ENCODE data around the gene NOL9. TPM values are rescaled to one million over a fixed set of nuclear protein-coding genes. Genes with fewer than 3 reads are reported as not detected.
A peak's percentile ranks its signal among the peaks of the same experiment; 100 is the strongest.

Gene NOL9
- total and polyA plus RNA-seq, 9 of the 15 experiments (the other 6 are each of a cell fraction or from before 2014, with no cell fraction given) = 5.6 to 76.5 (median 47.3) TPM

GRCh38 chr1:6601049-6601922 is 47.0 kb upstream of the NOL9 start (continued):
- TF ChIP-seq MTA1 (IDR thresholded peaks at IDR 0.05; ENCODE audit: borderline replicate concordance) = peak; percentile 81
- TF ChIP-seq TEAD4 (IDR thresholded peaks at IDR 0.05; ENCODE audit: low read length) = no peak
- TF ChIP-seq TEAD4 (CRISPR knock-in tag; IDR thresholded peaks at IDR 0.05; ENCODE audit: borderline replicate concordance) = no peak
- peak; percentile 93; the same call in 1 of the 2 replicates for TF ChIP-seq LCOR (CRISPR knock-in tag; IDR thresholded peaks at IDR 0.05)
- no peak for TF ChIP-seq MCM5 (IDR thresholded peaks at IDR 0.05; ENCODE audit: low read depth)
- TF ChIP-seq ZNF24 (IDR thresholded peaks at IDR 0.05) = no peak
- no peak for TF ChIP-seq ZNF184 (CRISPR knock-in tag; IDR thresholded peaks at IDR 0.05)
- TF ChIP-seq ADNP (tag; IDR thresholded peaks at IDR 0.05) = no peak
- no peak for TF ChIP-seq ZNF655 (CRISPR knock-in tag; IDR thresholded peaks at IDR 0.05)
- no peak for TF ChIP-seq NEUROD1 (IDR thresholded peaks at IDR 0.05; ENCODE audit: borderline replicate concordance, low read depth, low read length, partially characterized antibody)
- TF ChIP-seq FOXO4 (CRISPR knock-in tag; IDR thresholded peaks at IDR 0.05) = no peak
- TF ChIP-seq RBM39 (optimal IDR thresholded peaks at IDR 0.05; ENCODE audit: low read depth, low read length) = no peak
- TF ChIP-seq SETDB1 (IDR thresholded peaks at IDR 0.05; ENCODE audit: low read length) = no peak
- no peak for TF ChIP-seq TCF7L2 (IDR thresholded peaks at IDR 0.05; ENCODE audit: low read depth, low read length)
- TF ChIP-seq CREB3L1 (IDR thresholded peaks at IDR 0.05; ENCODE audit: borderline replicate concordance, low read depth) = no peak
- no peak for TF ChIP-seq HSF4 (CRISPR knock-in tag; IDR thresholded peaks at IDR 0.05; ENCODE audit: borderline replicate concordance)
- peak; percentile 82 for TF ChIP-seq CREB1 (IDR thresholded peaks at IDR 0.05)
- peak; percentile 77 for TF ChIP-seq CREB1 (CRISPR knock-in tag; IDR thresholded peaks at IDR 0.05)
- peak; percentile 96 for TF ChIP-seq FOXJ2 (tag; IDR thresholded peaks at IDR 0.05)
- no peak for TF ChIP-seq NR2C1 (IDR thresholded peaks at IDR 0.05)
- 0 out of 2 replicates have a peak, but pooled peaks have one; percentile 30 for TF ChIP-seq NR2C1 (tag; IDR thresholded peaks at IDR 0.05)
- peak; percentile 71 for TF ChIP-seq BHLHE40 (IDR thresholded peaks at IDR 0.05; ENCODE audit: low read length)
- TF ChIP-seq ERF (CRISPR knock-in tag; IDR thresholded peaks at IDR 0.05) = no peak
- TF ChIP-seq SMARCA5 (IDR thresholded peaks at IDR 0.05) = peak; percentile 52; the same call in 1 of the 2 replicates
- TF ChIP-seq FIP1L1 (IDR thresholded peaks at IDR 0.05; ENCODE audit: low read depth, low read length, poor library complexity, severe bottlenecking) = no peak
- TF ChIP-seq HOMEZ (CRISPR knock-in tag; IDR thresholded peaks at IDR 0.05) = no peak
